HepG2 (cell line): ENCODE data around the gene SLC38A4. TPM values are rescaled to one million over a fixed set of nuclear protein-coding genes. Genes with fewer than 3 reads are reported as not detected.

Source experiments
- ATAC-seq: fragments of 200-7000 bp; cut with Tn5 transposase; 3 replicates; pipeline ENCODE4 v1.9.1; 2020; ENCODE audit warnings: mild to moderate bottlenecking, moderate library complexity
- BruUV-seq: library from RNA; stranded (reverse); fragments of 400-500 nt; replicated peaks from 2 replicates; lab custom pipeline; 2021; lab: Mats Ljungman, UMichigan
- CTCF ChIA-PET: fragments of 300-600 bp; formaldehyde crosslinking; extraction: SDS; loops from one replicate; lab custom pipeline; 2021; ENCODE audit warnings: low total read pairs, inconsistent platforms, low intra/inter-chr PET ratio; lab: Yijun Ruan, JAX
- POLR2A ChIA-PET: fragments of 350-600 bp; sonication (Branson Sonifier 250); formaldehyde crosslinking; loops from one replicate; lab custom pipeline; 2020; ENCODE audit warnings: antibody characterized with exemption, inconsistent platforms; lab: Yijun Ruan, JAX
- DNase-seq: peaks from one replicate; pipeline ENCODE4 v3.0.0-alpha.2; 2015; ENCODE audit warnings: low spot score
- FAIRE-seq: peaks from 3 replicates; lab custom pipeline; 2011; peaks lifted over from hg19 to GRCh38; lab: Jason Lieb, UNC
- H2AFZ ChIP-seq: one replicate; pipeline ENCODE4 v1.6.1; 2011; ENCODE audit warnings: low read length, inconsistent platforms
- H3K27ac ChIP-seq: fragments of 300-600 bp; 3 replicates; pipeline ENCODE4 v1.8.0; 2011; ENCODE audit warnings: mixed run types, mild to moderate bottlenecking, mixed read lengths, low read length, inconsistent platforms; ENCODE audit not compliant: insufficient read depth; ENCODE audit errors: extremely low read length
- H3K27me3 ChIP-seq, 2 experiments: fragments of 200-600 bp in 1 of 2; 2 replicates in 1 of 2; 3 replicates in 1 of 2; pipeline versions ENCODE4 v1.6.0 to v1.8.0; 2011; ENCODE audit warnings: low read length in 2 of 2, mild to moderate bottlenecking in 2 of 2, moderate library complexity in 2 of 2, inconsistent platforms in 1 of 2; ENCODE audit not compliant: insufficient read depth in 2 of 2, control insufficient read depth in 1 of 2
- H3K36me3 ChIP-seq, 2 experiments: fragments of 200-600 bp in 1 of 2; replicated peaks in 1 of 2; 2 replicates in 1 of 2; 3 replicates in 1 of 2; pipeline versions ENCODE4 v1.5.1 to v1.8.0; 2011; ENCODE audit warnings: low read length in 2 of 2, inconsistent platforms in 1 of 2; ENCODE audit not compliant: insufficient read depth in 2 of 2, control insufficient read depth in 1 of 2
- H3K4me1 ChIP-seq: 2 replicates; pipeline ENCODE4 v1.5.1; 2012; ENCODE audit warnings: low read length, inconsistent platforms; ENCODE audit not compliant: insufficient read depth
- H3K4me2 ChIP-seq: 2 replicates; pipeline ENCODE4 v1.6.0; 2011; ENCODE audit warnings: low read depth, low read length, inconsistent platforms
- H3K4me3 ChIP-seq, 3 experiments: fragments of 200-600 bp in 1 of 3; sonication (generic), shearing (Covaris generic) in 1 of 3; replicated peaks in 1 of 3; 2 replicates each; pipeline ENCODE4 v1.5.1; 2011 to 2016; ENCODE audit warnings: low read length in 3 of 3, inconsistent platforms in 2 of 3, low read depth in 2 of 3, mild to moderate bottlenecking in 2 of 3, control low read depth in 1 of 3, mixed read lengths in 1 of 3; ENCODE audit not compliant: insufficient read depth in 1 of 3
- H3K79me2 ChIP-seq: one replicate; pipeline ENCODE4 v1.6.1; 2011; ENCODE audit warnings: low read length, inconsistent platforms; ENCODE audit not compliant: insufficient read depth
- H3K9ac ChIP-seq: 2 replicates; pipeline ENCODE4 v1.6.0; 2011; ENCODE audit warnings: mild to moderate bottlenecking, low read depth, low read length, inconsistent platforms; ENCODE audit not compliant: insufficient read depth
- H3K9me3 ChIP-seq: 2 replicates; pipeline ENCODE4 v1.5.1; 2012; ENCODE audit warnings: mild to moderate bottlenecking, low read length
- H4K20me1 ChIP-seq: 2 replicates; pipeline ENCODE4 v1.6.0; 2011; ENCODE audit warnings: inconsistent platforms, mild to moderate bottlenecking, low read length, moderate library complexity; ENCODE audit not compliant: insufficient read depth
- ATF4 ChIP-seq, 2 experiments: fragments of 450-650 bp in 1 of 2; sonication (generic) in 1 of 2; formaldehyde crosslinking; IDR thresholded peaks; 2 replicates each; pipeline versions ENCODE4 v1.5.0 to v1.8.0; 2020 to 2022; ENCODE audit warnings: mild to moderate bottlenecking in 1 of 2, missing genetic modification reagents in 1 of 2
- CBX1 ChIP-seq: IDR thresholded peaks from one replicate; pipeline ENCODE4 v1.6.1; 2016; ENCODE audit warnings: antibody characterized with exemption, low read depth
- CEBPB ChIP-seq: IDR thresholded peaks from 2 replicates; pipeline ENCODE4 v1.6.1; 2011; ENCODE audit warnings: low read depth, low read length, improper control_type of control experiment, borderline replicate concordance
- CEBPG ChIP-seq: IDR thresholded peaks from 2 replicates; pipeline ENCODE4 v1.6.1; 2016
- HDAC1 ChIP-seq: sonication (generic); formaldehyde crosslinking; IDR thresholded peaks from 2 replicates; pipeline ENCODE4 v1.5.1; 2020; ENCODE audit warnings: mild to moderate bottlenecking, missing genetic modification reagents
- HDAC2 ChIP-seq: sonication (generic); formaldehyde crosslinking; IDR thresholded peaks from 2 replicates; pipeline ENCODE4 v1.4.0; 2020; ENCODE audit warnings: missing genetic modification reagents
- HMGA1 ChIP-seq: sonication (generic); formaldehyde crosslinking; conservative IDR thresholded peaks from 2 replicates; pipeline ENCODE4 v1.4.0; 2020; ENCODE audit warnings: missing genetic modification reagents
- HNF4A ChIP-seq: sonication (generic); formaldehyde crosslinking; IDR thresholded peaks from 2 replicates; pipeline ENCODE4 v1.4.0; 2020; ENCODE audit warnings: missing genetic modification reagents
- HOXD1 ChIP-seq: sonication (generic); formaldehyde crosslinking; IDR thresholded peaks from 2 replicates; pipeline ENCODE4 v1.5.0; 2020; ENCODE audit warnings: missing genetic modification reagents
- KDM5A ChIP-seq: fragments of 200-600 bp; sonication (generic); IDR thresholded peaks from 2 replicates; pipeline ENCODE4 v1.7.0; 2018; ENCODE audit warnings: antibody characterized with exemption, mild to moderate bottlenecking, low read length, borderline replicate concordance
- MNT ChIP-seq: fragments of 450-650 bp; IDR thresholded peaks from 2 replicates; pipeline ENCODE4 v1.6.1; 2016
- SOX13 ChIP-seq, 3 experiments: fragments of 450-650 bp in 1 of 3; sonication (generic) in 1 of 3; formaldehyde crosslinking in 1 of 3; IDR thresholded peaks in 2 of 3; conservative IDR thresholded peaks in 1 of 3; 2 replicates each; pipeline versions ENCODE4 v1.5.0 to v1.6.1; 2016 to 2020; ENCODE audit warnings: antibody characterized with exemption in 1 of 3, mild to moderate bottlenecking in 1 of 3, missing compliant biosample characterization in 1 of 3, missing genetic modification reagents in 1 of 3, moderate library complexity in 1 of 3
- THAP8 ChIP-seq: sonication (generic); formaldehyde crosslinking; IDR thresholded peaks from 2 replicates; pipeline ENCODE4 v1.5.1; 2020; ENCODE audit warnings: missing genetic modification reagents, mild to moderate bottlenecking, borderline replicate concordance
- TP53 ChIP-seq: sonication (generic); formaldehyde crosslinking; conservative IDR thresholded peaks from 2 replicates; pipeline ENCODE4 v1.4.0; 2020; ENCODE audit warnings: missing genetic modification reagents
- ZBTB10 ChIP-seq: sonication (generic); formaldehyde crosslinking; IDR thresholded peaks from 2 replicates; pipeline ENCODE4 v1.4.0; 2020; ENCODE audit warnings: missing genetic modification reagents, borderline replicate concordance
- ZNF20 ChIP-seq: sonication (generic); formaldehyde crosslinking; IDR thresholded peaks from 2 replicates; pipeline ENCODE4 v1.4.0; 2020; ENCODE audit warnings: mild to moderate bottlenecking, moderate library complexity, missing genetic modification reagents
- ZNF382 ChIP-seq: sonication (generic); formaldehyde crosslinking; IDR thresholded peaks from 2 replicates; pipeline ENCODE4 v1.5.0; 2020; ENCODE audit warnings: missing genetic modification reagents, mild to moderate bottlenecking, borderline replicate concordance
- ZNF572 ChIP-seq: sonication (generic); formaldehyde crosslinking; IDR thresholded peaks from 2 replicates; pipeline ENCODE4 v1.5.1; 2020; ENCODE audit warnings: mild to moderate bottlenecking, missing genetic modification reagents
- WGBS: methylation state at CpG from one replicate; pipeline ENCODE4 v1.1.6; 2017; ENCODE audit warnings: low lambda C conversion rate; 5-methylcytosine and 5-hydroxymethylcytosine counted together
- in situ Hi-C: cut with HindIII; loops from 2 replicates; pipeline ENCODE4 v1.10.0; 2017; ENCODE audit warnings: low pct_unique_long_range_greater_than_20kb; ENCODE audit not compliant: extremely low pct_ligation_motif_present
- intact Hi-C: fragments of 100-400 bp; cut with micrococcal nuclease; formaldehyde crosslinking; loops from one replicate; pipeline ENCODE4 v1.10.0; 2022; ENCODE audit not compliant: unreplicated experiment
- polyA plus RNA-seq, 8 experiments: library from polyadenylated mRNA; depleted of rRNA in 3 of 8; stranded (reverse) in 7 of 8; unstranded in 1 of 8; fragments of >200 nt; fragmentation: Illumina TruSeq in 4 of 8; extraction: Trizol in 4 of 8; gene quantifications; 2 replicates each; pipeline versions ENCODE4 v1.2.1 to v1.2.3, GENCODE V29; 2011 to 2016; ENCODE audit warnings: low read depth in 4 of 8, missing spikeins in 1 of 8, mixed read lengths in 1 of 8; ENCODE audit not compliant: insufficient read depth in 1 of 8
- total RNA-seq, 5 experiments: library from RNA; depleted of rRNA; stranded (reverse); fragments of >200 nt; fragmentation: Illumina TruSeq; extraction: Trizol; gene quantifications; 2 replicates each; pipeline ENCODE4 v1.2.3, GENCODE V29; 2016; ENCODE audit warnings: low read depth in 1 of 5

SLC38A4 gene
- total and polyA plus RNA-seq, 2 of the 13 experiments (the other 11 are each of a cell fraction or from before 2014, with no cell fraction given), result 3.5 to 5.2 TPM

GRCh38 chr12:46763230-46763629, 62.6 kb downstream of the SLC38A4 start (continued):
- TF ChIP-seq CBX1 (no peak), HOXD1 (CRISPR knock-in tag) (no peak)

- no peaks in the 10 kb centered on the region for H3K79me2 ChIP-seq
- 7% methylated on average over 3 of the region's 3 CpGs for WGBS
- peaks cover 28% of the 10 kb centered on the region for H3K4me1 ChIP-seq
- DNase-seq, result no peak
- intact Hi-C loops (no loop called here), in situ Hi-C loops (no loop called here)
- POLR2A ChIA-PET, result no interaction called here
- H3K4me3 ChIP-seq, result no peak overlapping the region
- peaks cover 21% of the 10 kb centered on the region; the same call in 1 of the 2 replicates for H3K9me3 ChIP-seq
- no peak for FAIRE-seq
- H2AFZ ChIP-seq, result no peak overlapping the region
- BruUV-seq, result no TSS peak
- H3K9ac ChIP-seq, result no peak overlapping the region
- ATAC-seq, result no peak
- no peak overlapping the region for H3K4me2 ChIP-seq
- no peaks in the 10 kb centered on the region for H3K27me3 ChIP-seq
- H4K20me1 ChIP-seq, result no peaks in the 10 kb centered on the region
- H3K27ac ChIP-seq, result no peak overlapping the region
- H3K36me3 ChIP-seq, result no peaks in the 10 kb centered on the region
- CTCF ChIA-PET, result no interaction called here
- TF ChIP-seq HDAC2 (no peak), THAP8 (CRISPR knock-in tag) (no peak), ZBTB10 (CRISPR knock-in tag) (no peak), CEBPB (peak; percentile 60; the same call in 1 of the 2 replicates), ZNF382 (no peak), ATF4 (CRISPR knock-in tag; IDR thresholded peaks at IDR 0.05) (peak in 1 of 2 experiments; percentile 79; a peak in 2 of 4 replicates), ZNF20 (CRISPR knock-in tag) (no peak), ZNF572 (no peak), HMGA1 (CRISPR knock-in tag) (no peak), SOX13 (IDR thresholded peaks at IDR 0.05) (no peak), SOX13 (CRISPR knock-in tag; conservative IDR thresholded peaks at IDR 0.05 in 1 of 2, IDR thresholded peaks at IDR 0.05 in 1 of 2) (peak in 1 of 2 experiments; percentile 51; a peak in 2 of 4 replicates), CEBPG (CRISPR knock-in tag) (peak; percentile 50; the same call in 1 of the 2 replicates), MNT (no peak), TP53 (no peak), HNF4A (CRISPR knock-in tag) (peak; percentile 77), KDM5A (no peak), HDAC1 (no peak)
These were observed 71.2 kb downstream of the SLC38A4 start for GRCh38 chr12:46754550-46754949.
